ENCODE measurements around the gene DNM3. TPM values are rescaled to one million over a fixed set of nuclear protein-coding genes. Genes with fewer than 3 reads are reported as not detected.
"Not testable (repeated sequence)": the region's sequence is repeated elsewhere in the genome, so short reads cannot be mapped to it uniquely, and the experiment has no call there.

Gene DNM3
- total RNA-seq, 1 experiment from 2014 or later, result 0.71 TPM

GRCh38 chr1:172051898-172052297 is 210.6 kb downstream of the DNM3 start:
- TF ChIP-seq, protein P1, sequence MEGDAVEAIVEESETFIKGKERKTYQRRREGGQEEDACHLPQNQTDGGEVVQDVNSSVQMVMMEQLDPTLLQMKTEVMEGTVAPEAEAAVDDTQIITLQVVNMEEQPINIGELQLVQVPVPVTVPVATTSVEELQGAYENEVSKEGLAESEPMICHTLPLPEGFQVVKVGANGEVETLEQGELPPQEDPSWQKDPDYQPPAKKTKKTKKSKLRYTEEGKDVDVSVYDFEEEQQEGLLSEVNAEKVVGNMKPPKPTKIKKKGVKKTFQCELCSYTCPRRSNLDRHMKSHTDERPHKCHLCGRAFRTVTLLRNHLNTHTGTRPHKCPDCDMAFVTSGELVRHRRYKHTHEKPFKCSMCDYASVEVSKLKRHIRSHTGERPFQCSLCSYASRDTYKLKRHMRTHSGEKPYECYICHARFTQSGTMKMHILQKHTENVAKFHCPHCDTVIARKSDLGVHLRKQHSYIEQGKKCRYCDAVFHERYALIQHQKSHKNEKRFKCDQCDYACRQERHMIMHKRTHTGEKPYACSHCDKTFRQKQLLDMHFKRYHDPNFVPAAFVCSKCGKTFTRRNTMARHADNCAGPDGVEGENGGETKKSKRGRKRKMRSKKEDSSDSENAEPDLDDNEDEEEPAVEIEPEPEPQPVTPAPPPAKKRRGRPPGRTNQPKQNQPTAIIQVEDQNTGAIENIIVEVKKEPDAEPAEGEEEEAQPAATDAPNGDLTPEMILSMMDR (conservative IDR thresholded peaks at IDR 0.05; ENCODE audit: low read depth, low read length), result no peak
- TF ChIP-seq EZH2 (IDR thresholded peaks at IDR 0.05; ENCODE audit: borderline replicate concordance, low read depth, low read length, poor library complexity, severe bottlenecking), result no peak
- Histone ChIP-seq H3K27ac (ENCODE audit: low read depth, low read length, poor library complexity, severe bottlenecking) (no peak overlapping the region), H3K4me1 (ENCODE audit: insufficient read depth, low read length, poor library complexity, severe bottlenecking) (peaks cover 6% of the 10 kb centered on the region), H3K36me3 (ENCODE audit: insufficient read depth, low read length, poor library complexity, severe bottlenecking) (no peaks in the 10 kb centered on the region), H3K9me3 (ENCODE audit: low read depth, low read length, poor library complexity, severe bottlenecking) (no peaks in the 10 kb centered on the region), H3K27me3 (replicated peaks; ENCODE audit: insufficient read depth, low read depth, low read length, poor library complexity) (no peaks in the 10 kb centered on the region), H3K4me3 (ENCODE audit: low read depth, low read length, poor library complexity, severe bottlenecking) (no peak overlapping the region)
- ChIA-PET POLR2A (ENCODE audit: low non-redundant PET) (no interaction called here), CTCF (no interaction called here)
- no peak for DNase-seq (ENCODE audit: low spot score)
- intact Hi-C loops (cut with micrococcal nuclease; ENCODE audit: unreplicated experiment), result no loop called here
- BruUV-seq (replicated peaks), result no TSS peak

GRCh38 chr1:172054172-172054571 is 212.9 kb downstream of the DNM3 start:
- no peaks in the 10 kb centered on the region for H3K27me3 ChIP-seq (replicated peaks; ENCODE audit: insufficient read depth, low read depth, low read length, poor library complexity)
- ChIA-PET CTCF (no interaction called here), POLR2A (ENCODE audit: low non-redundant PET) (no interaction called here)
- no peak overlapping the region for H3K27ac ChIP-seq (ENCODE audit: low read depth, low read length, poor library complexity, severe bottlenecking)
- intact Hi-C loops (cut with micrococcal nuclease; ENCODE audit: unreplicated experiment), result no loop called here
- no peak overlapping the region for H3K4me3 ChIP-seq (ENCODE audit: low read depth, low read length, poor library complexity, severe bottlenecking)
- peaks cover 6% of the 10 kb centered on the region for H3K4me1 ChIP-seq (ENCODE audit: insufficient read depth, low read length, poor library complexity, severe bottlenecking)
- BruUV-seq (replicated peaks), result no TSS peak
- no peaks in the 10 kb centered on the region for H3K36me3 ChIP-seq (ENCODE audit: insufficient read depth, low read length, poor library complexity, severe bottlenecking)
- no peak for TF ChIP-seq EZH2 (IDR thresholded peaks at IDR 0.05; ENCODE audit: borderline replicate concordance, low read depth, low read length, poor library complexity, severe bottlenecking)
- TF ChIP-seq, protein P1 (conservative IDR thresholded peaks at IDR 0.05; ENCODE audit: low read depth, low read length), result no peak
- DNase-seq (ENCODE audit: low spot score), result peak; percentile 43
- no peaks in the 10 kb centered on the region for H3K9me3 ChIP-seq (ENCODE audit: low read depth, low read length, poor library complexity, severe bottlenecking)

DNA sequence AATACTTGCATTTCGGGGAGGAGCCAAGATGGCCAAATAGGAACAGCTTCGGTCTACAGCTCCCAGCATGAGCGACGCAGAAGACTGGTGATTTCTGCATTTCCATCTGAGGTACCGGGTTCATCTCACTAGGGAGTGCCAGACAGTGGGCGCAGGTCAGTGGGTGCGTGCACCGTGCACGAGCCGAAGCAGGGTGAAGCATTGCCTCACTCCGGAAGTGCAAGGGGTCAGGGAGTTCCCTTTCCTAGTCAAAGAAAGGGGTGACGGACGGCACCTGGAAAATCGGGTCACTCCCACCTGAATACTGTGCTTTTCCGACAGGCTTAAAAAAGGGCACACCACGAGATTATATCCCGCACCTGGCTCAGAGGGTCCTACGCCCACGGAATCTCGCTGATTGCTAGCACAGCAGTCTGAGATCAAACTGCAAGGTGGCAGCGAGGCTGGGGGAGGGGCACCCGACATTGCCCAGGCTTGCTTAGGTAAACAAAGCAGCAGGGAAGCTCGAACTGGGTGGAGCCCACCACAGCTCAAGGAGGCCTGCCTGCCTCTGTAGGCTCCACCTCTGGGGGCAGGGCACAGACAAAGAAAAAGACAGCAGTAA is 214.6 kb downstream of the DNM3 start:
- DNase-seq (ENCODE audit: low spot score); CTCF ChIA-PET; POLR2A ChIA-PET (ENCODE audit: low non-redundant PET); H3K36me3 ChIP-seq (ENCODE audit: insufficient read depth, low read length, poor library complexity, severe bottlenecking); H3K9me3 ChIP-seq (ENCODE audit: low read depth, low read length, poor library complexity, severe bottlenecking); H3K27me3 ChIP-seq (replicated peaks; ENCODE audit: insufficient read depth, low read depth, low read length, poor library complexity); intact Hi-C loops (cut with micrococcal nuclease; ENCODE audit: unreplicated experiment); H3K4me1 ChIP-seq (ENCODE audit: insufficient read depth, low read length, poor library complexity, severe bottlenecking); H3K27ac ChIP-seq (ENCODE audit: low read depth, low read length, poor library complexity, severe bottlenecking); H3K4me3 ChIP-seq (ENCODE audit: low read depth, low read length, poor library complexity, severe bottlenecking); BruUV-seq (replicated peaks): not testable (repeated sequence)

GRCh38 chr1:172068334-172068733 is 227.0 kb downstream of the DNM3 start:
- Histone ChIP-seq H3K27me3 (replicated peaks; ENCODE audit: insufficient read depth, low read depth, low read length, poor library complexity) (no peaks in the 10 kb centered on the region), H3K4me1 (ENCODE audit: insufficient read depth, low read length, poor library complexity, severe bottlenecking) (peaks cover 6% of the 10 kb centered on the region), H3K36me3 (ENCODE audit: insufficient read depth, low read length, poor library complexity, severe bottlenecking) (no peaks in the 10 kb centered on the region), H3K9me3 (ENCODE audit: low read depth, low read length, poor library complexity, severe bottlenecking) (no peaks in the 10 kb centered on the region), H3K4me3 (ENCODE audit: low read depth, low read length, poor library complexity, severe bottlenecking) (no peak overlapping the region), H3K27ac (ENCODE audit: low read depth, low read length, poor library complexity, severe bottlenecking) (no peak overlapping the region)
- BruUV-seq (replicated peaks), result no TSS peak
- CTCF ChIA-PET, result no interaction called here
- peak; percentile 57 for DNase-seq (ENCODE audit: low spot score)
- intact Hi-C loops (cut with micrococcal nuclease; ENCODE audit: unreplicated experiment), result no loop called here
- no peak for TF ChIP-seq EZH2 (IDR thresholded peaks at IDR 0.05; ENCODE audit: borderline replicate concordance, low read depth, low read length, poor library complexity, severe bottlenecking)
- TF ChIP-seq, protein P1 (conservative IDR thresholded peaks at IDR 0.05; ENCODE audit: low read depth, low read length), result no peak
- POLR2A ChIA-PET (ENCODE audit: low non-redundant PET), result no interaction called here

Measured in A673 (cell line).